ENCODE measurements around the gene GOLGA6L2. TPM values are rescaled to one million over a fixed set of nuclear protein-coding genes. Genes with fewer than 3 reads are reported as not detected.

GOLGA6L2 gene
- total RNA-seq, 1 experiment from 2014 or later = not detected

- no peaks in the 10 kb centered on the region for H3K79me1 ChIP-seq (ENCODE audit: insufficient read depth, low read depth, low read length, poor library complexity, severe bottlenecking)
- no peaks in the 10 kb centered on the region for H3K79me2 ChIP-seq (ENCODE audit: insufficient read depth, low read length)
- no peak overlapping the region for H2AFZ ChIP-seq (ENCODE audit: low read length)
- H3K27me3 ChIP-seq (ENCODE audit: insufficient read depth, low read length) = no peaks in the 10 kb centered on the region
- no peak overlapping the region for H2BK120ac ChIP-seq (ENCODE audit: low read depth, low read length, poor library complexity, severe bottlenecking)
- no peak overlapping the region for H3T11ph ChIP-seq (ENCODE audit: low read length)
- no peak overlapping the region for H3K27ac ChIP-seq (ENCODE audit: insufficient read length, low read depth, low read length)
- no peak overlapping the region for H2BK20ac ChIP-seq (ENCODE audit: low read depth, low read length, poor library complexity, severe bottlenecking)
- H2BK15ac ChIP-seq (ENCODE audit: low read depth, low read length) = no peak overlapping the region
- H3K23me2 ChIP-seq (ENCODE audit: insufficient read length, low read depth, low read length, poor library complexity, severe bottlenecking) = no peaks in the 10 kb centered on the region
- peaks cover 55 to 59% of the 10 kb centered on the region in 2 experiments for H3K9me3 Mint-ChIP-seq
- no peak overlapping the region for H2BK5ac ChIP-seq (ENCODE audit: insufficient read length, low read length)
- no peak overlapping the region for H3K18ac ChIP-seq (ENCODE audit: insufficient read length, low read depth, low read length)
- no peak overlapping the region for H3K4me2 ChIP-seq (ENCODE audit: insufficient read depth, insufficient read length, low read length)
- WGBS (ENCODE audit: extremely low coverage, insufficient read length, low lambda C conversion rate) = no CpG with 5 or more reads among the region's 1 CpG
- H3K4me1 Mint-ChIP-seq = no peaks in the 10 kb centered on the region
- TF ChIP-seq CTCF (conservative IDR thresholded peaks at IDR 0.05) = no peak
- H3K27me3 Mint-ChIP-seq (ENCODE audit: low read depth) = no peaks in the 10 kb centered on the region
- no peak overlapping the region for H4K91ac ChIP-seq (ENCODE audit: insufficient read length, low read depth, low read length)
- H3K56ac ChIP-seq (ENCODE audit: insufficient read length, low read depth, low read length) = no peak overlapping the region
- H3K23ac ChIP-seq (ENCODE audit: insufficient read length, low read depth, low read length) = no peak overlapping the region
- H4K5ac ChIP-seq (ENCODE audit: insufficient read length, low read depth, low read length) = no peak overlapping the region
- no peaks in the 10 kb centered on the region for H3K4me1 ChIP-seq (ENCODE audit: insufficient read depth, low read length)
- H3K36me3 Mint-ChIP-seq (ENCODE audit: insufficient read depth in 1 of 3, low read depth in 3 of 3) = no peaks in the 10 kb centered on the region; a peak in 1 of 7 replicates
- H3K9me3 ChIP-seq (ENCODE audit: control insufficient read depth, low read depth, low read length) = peaks cover 56% of the 10 kb centered on the region
- H2BK12ac ChIP-seq (ENCODE audit: insufficient read length, low read depth, low read length) = no peak overlapping the region
- no peak overlapping the region for H3K4ac ChIP-seq (ENCODE audit: low read depth, low read length)
- DNase-seq = no peak
- no peak overlapping the region for H3K14ac ChIP-seq (ENCODE audit: insufficient read depth, low read length)
- no peak overlapping the region for H3K27ac Mint-ChIP-seq
- no peak overlapping the region for H3K4me3 Mint-ChIP-seq
- no peak overlapping the region for H4K8ac ChIP-seq (replicated peaks; ENCODE audit: insufficient read length, low read depth, low read length)
- H4K20me1 ChIP-seq (ENCODE audit: control insufficient read depth, insufficient read depth, insufficient read length) = no peaks in the 10 kb centered on the region
- no peak overlapping the region for H3K9ac ChIP-seq (ENCODE audit: extremely low read depth, insufficient read length, low read length)
- H2AK5ac ChIP-seq (ENCODE audit: insufficient read length, low read length) = no peak overlapping the region
These were observed 25.0 kb upstream of the GOLGA6L2 start for GRCh38 chr15:23472033-23472432.

Data from H9 (cell line).